SK-N-SH (cell line): ENCODE results near the gene SCN7A.

ENCODE experiments used
- CHD2 ChIP-seq: fragments of 150-350 bp; IDR thresholded peaks from 2 replicates; pipeline ENCODE4 v1.6.1; 2018; ENCODE audit warnings: low read length; ENCODE audit not compliant: partially characterized antibody
- ELF1 ChIP-seq: IDR thresholded peaks from 2 replicates; pipeline ENCODE4 v1.4.0; 2012
- EZH2phosphoT487 ChIP-seq: fragments of 200-600 bp; sonication (generic); IDR thresholded peaks from 2 replicates; pipeline ENCODE4 v1.6.1; 2017; ENCODE audit warnings: low read depth, mixed run types, mild to moderate bottlenecking, antibody characterized with exemption, moderate library complexity, borderline replicate concordance
- FOSL2 ChIP-seq: IDR thresholded peaks from 2 replicates; pipeline ENCODE4 v1.4.0; 2012; ENCODE audit warnings: low read depth, mild to moderate bottlenecking, moderate library complexity, borderline replicate concordance
- GABPA ChIP-seq: IDR thresholded peaks from 2 replicates; pipeline ENCODE4 v1.4.0; 2012; ENCODE audit warnings: low read depth, mild to moderate bottlenecking
- NFIC ChIP-seq: IDR thresholded peaks from 2 replicates; pipeline ENCODE4 v1.4.0; 2012; ENCODE audit warnings: borderline replicate concordance
- RAD21 ChIP-seq: IDR thresholded peaks from 2 replicates; pipeline ENCODE4 v1.6.1; 2012; ENCODE audit warnings: mild to moderate bottlenecking, low read length
- TAF1 ChIP-seq: IDR thresholded peaks from 2 replicates; pipeline ENCODE4 v1.6.1; 2012; ENCODE audit warnings: low read depth, mild to moderate bottlenecking, low read length, moderate library complexity, borderline replicate concordance
- TEAD4 ChIP-seq: IDR thresholded peaks from 2 replicates; pipeline ENCODE4 v1.4.0; 2012; ENCODE audit warnings: mild to moderate bottlenecking, borderline replicate concordance; ENCODE audit not compliant: insufficient read depth
- ZBTB33 ChIP-seq: IDR thresholded peaks from 2 replicates; pipeline ENCODE4 v1.4.0; 2012; ENCODE audit warnings: low read depth, borderline replicate concordance
- TF ChIP-seq, protein P1 (sequence below): fragments of 150-350 bp; IDR thresholded peaks from 2 replicates; pipeline ENCODE4 v1.6.1; 2016; ENCODE audit warnings: mild to moderate bottlenecking, low read depth, low read length
- TF ChIP-seq, protein P2 (sequence below): fragments of 200-600 bp; sonication (generic); IDR thresholded peaks from 2 replicates; pipeline ENCODE4 v1.6.1; 2017; ENCODE audit warnings: antibody characterized with exemption, mild to moderate bottlenecking, moderate library complexity
- TF ChIP-seq, protein P3 (sequence below): fragments of 150-350 bp; IDR thresholded peaks from 2 replicates; pipeline ENCODE4 v1.6.1; 2017; ENCODE audit warnings: antibody characterized with exemption, low read length, low read depth, borderline replicate concordance

DNA sequence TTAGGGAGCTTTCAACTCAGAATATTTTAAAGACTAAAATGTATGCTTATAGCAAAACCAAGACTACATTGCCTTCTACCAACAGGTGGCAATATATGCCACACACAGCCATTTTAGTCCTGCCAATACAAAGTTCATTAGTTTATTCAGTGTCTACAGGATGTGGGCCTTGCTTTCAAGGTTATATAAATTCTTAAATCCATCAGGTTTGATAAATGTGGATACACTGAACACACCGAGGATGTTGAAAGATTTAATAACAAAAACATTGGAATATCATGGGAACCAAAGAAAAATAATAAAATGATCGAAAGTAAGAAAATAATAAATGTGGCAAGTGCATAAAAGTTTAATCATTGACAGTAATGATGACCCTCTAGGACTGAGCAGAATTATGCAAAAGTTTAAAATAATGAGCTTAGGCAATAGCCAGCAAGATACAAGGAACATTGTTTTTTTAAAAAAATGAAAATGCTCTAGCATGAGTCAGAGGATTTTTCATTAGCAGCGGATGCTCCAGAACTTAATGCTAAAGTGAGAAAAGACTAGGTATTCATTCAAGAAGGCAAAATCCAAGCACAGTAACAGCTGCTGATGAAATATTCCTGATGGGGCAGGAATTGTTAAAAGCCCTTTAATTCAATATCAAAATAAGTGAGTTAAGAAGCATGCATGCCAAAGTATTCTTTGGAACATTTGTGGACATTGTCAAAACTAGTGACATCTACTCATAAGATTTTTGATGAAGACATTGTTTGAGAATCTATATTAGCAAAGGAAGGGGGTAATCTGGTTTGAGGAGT is 132.5 kb downstream of the SCN7A start:
- TF ChIP-seq FOSL2 (peak; percentile 44; the same call in 1 of the 2 replicates), CHD2 (no peak), TAF1 (no peak), NFIC (peak; percentile 3; the same call in 1 of the 2 replicates), TEAD4 (no peak), GABPA (no peak), RAD21 (peak; percentile 79), EZH2phosphoT487 (no peak), ZBTB33 (no peak), ELF1 (no peak)
- TF ChIP-seq, protein P1, sequence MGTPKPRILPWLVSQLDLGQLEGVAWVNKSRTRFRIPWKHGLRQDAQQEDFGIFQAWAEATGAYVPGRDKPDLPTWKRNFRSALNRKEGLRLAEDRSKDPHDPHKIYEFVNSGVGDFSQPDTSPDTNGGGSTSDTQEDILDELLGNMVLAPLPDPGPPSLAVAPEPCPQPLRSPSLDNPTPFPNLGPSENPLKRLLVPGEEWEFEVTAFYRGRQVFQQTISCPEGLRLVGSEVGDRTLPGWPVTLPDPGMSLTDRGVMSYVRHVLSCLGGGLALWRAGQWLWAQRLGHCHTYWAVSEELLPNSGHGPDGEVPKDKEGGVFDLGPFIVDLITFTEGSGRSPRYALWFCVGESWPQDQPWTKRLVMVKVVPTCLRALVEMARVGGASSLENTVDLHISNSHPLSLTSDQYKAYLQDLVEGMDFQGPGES = no peak
- TF ChIP-seq, protein P2, sequence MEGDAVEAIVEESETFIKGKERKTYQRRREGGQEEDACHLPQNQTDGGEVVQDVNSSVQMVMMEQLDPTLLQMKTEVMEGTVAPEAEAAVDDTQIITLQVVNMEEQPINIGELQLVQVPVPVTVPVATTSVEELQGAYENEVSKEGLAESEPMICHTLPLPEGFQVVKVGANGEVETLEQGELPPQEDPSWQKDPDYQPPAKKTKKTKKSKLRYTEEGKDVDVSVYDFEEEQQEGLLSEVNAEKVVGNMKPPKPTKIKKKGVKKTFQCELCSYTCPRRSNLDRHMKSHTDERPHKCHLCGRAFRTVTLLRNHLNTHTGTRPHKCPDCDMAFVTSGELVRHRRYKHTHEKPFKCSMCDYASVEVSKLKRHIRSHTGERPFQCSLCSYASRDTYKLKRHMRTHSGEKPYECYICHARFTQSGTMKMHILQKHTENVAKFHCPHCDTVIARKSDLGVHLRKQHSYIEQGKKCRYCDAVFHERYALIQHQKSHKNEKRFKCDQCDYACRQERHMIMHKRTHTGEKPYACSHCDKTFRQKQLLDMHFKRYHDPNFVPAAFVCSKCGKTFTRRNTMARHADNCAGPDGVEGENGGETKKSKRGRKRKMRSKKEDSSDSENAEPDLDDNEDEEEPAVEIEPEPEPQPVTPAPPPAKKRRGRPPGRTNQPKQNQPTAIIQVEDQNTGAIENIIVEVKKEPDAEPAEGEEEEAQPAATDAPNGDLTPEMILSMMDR = peak; percentile 87
- TF ChIP-seq, protein P3, sequence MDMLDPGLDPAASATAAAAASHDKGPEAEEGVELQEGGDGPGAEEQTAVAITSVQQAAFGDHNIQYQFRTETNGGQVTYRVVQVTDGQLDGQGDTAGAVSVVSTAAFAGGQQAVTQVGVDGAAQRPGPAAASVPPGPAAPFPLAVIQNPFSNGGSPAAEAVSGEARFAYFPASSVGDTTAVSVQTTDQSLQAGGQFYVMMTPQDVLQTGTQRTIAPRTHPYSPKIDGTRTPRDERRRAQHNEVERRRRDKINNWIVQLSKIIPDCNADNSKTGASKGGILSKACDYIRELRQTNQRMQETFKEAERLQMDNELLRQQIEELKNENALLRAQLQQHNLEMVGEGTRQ = no peak
